ENCODE measurements around the gene ATRNL1.
"Not testable (repeated sequence)": the region's sequence is repeated elsewhere in the genome, so short reads cannot be mapped to it uniquely, and the experiment has no call there.

The ATRNL1 gene

DNA sequence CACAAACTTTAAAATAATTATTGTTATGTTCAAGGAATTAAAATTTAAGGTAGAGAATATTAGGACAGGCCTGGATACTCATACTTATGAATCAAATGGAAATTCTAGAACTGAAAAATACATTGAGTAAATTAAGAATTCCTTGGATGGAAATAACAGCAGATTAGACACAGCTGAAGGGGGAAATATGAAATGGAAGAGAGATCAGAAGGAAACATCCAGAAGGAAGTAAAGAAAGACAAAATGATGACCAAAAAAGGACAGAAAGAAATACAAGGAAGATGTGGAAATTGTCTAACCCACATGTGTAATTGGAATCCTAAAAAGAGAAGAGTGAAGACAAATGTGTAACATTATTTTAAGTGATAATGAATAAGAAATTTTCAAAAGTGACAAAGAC is 128.9 kb downstream of the ATRNL1 start:
- DNase-seq (ENCODE audit: low spot score), result no peak

DNA sequence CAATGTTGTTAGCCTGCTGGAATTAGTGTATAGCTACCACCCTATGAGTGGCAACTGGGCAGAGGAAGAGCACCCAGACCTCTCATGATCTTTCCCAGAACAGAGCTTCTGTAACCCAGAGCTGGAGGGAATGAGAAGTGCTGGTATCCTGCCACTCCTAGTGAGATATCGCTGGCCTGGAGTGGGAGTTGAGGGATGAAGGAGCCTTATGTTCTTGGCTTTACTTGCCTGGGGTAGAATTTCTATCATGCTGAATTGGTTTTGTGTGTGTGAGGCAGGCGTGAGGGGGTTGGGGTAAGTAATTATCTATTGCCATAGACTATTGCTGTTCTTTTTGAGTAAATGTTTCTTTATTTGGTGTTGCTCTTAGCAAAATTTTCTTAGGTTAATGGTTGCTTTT is 146.6 kb downstream of the ATRNL1 start:
- no peak for DNase-seq (ENCODE audit: low spot score)

DNA sequence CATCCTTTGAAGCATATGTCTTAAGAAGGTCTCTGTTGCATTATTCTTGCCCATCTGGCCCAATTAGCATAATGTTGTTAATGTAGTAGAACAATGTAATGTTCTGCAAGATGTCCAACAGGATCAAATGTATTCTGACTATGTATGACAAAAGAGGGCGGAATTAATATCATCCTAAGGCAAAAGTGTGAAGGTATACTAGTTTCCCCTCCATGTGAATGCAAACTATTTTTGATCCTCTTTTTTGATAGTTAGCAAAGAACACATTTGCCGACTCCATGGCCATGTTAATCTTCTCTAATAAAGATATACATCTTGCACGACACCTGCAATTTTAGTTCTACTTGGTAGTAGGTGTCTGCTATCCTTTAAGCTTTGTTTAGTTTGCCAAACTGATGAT is 157.6 kb downstream of the ATRNL1 start:
- no peak for DNase-seq (ENCODE audit: low spot score)

DNA sequence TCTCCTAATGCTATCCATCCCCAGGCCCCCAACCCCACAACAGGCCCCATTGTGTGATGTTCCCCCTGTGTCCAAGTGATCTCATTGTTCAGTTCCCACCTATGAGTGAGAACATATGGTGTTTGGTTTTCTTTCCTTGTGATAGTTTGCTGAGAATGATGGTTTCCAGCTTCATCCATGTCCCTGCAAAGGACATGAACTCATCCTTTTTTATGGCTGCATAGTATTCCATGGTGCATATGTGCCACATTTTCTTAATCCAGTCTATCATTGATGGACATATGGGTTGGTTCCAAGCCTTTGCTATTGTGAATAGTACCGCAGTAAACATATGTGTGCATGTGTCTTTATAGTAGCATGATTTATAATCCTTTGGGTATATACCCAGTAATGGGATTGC is 160.6 kb downstream of the ATRNL1 start:
- not testable (repeated sequence) for DNase-seq (ENCODE audit: low spot score)

DNA sequence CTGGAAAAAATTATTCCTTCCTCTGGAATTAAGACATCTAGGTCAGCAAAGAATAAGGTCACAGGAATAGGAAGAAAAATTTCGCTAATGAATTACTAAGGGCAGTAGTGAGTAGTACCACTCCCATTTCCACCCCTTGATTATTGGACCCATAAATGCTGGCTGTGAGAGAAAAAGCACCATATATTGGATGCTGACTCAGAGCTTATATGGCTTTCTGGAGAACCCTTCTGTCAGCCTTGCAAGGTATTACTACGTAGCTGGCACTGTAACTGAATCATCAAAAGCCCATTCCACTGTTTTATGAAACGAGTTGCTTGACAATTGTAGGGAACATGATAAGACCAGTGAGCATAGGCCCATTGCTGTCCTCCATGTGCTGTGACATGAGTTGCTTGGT is 179.3 kb downstream of the ATRNL1 start:
- no peak for DNase-seq (ENCODE audit: low spot score)

DNA sequence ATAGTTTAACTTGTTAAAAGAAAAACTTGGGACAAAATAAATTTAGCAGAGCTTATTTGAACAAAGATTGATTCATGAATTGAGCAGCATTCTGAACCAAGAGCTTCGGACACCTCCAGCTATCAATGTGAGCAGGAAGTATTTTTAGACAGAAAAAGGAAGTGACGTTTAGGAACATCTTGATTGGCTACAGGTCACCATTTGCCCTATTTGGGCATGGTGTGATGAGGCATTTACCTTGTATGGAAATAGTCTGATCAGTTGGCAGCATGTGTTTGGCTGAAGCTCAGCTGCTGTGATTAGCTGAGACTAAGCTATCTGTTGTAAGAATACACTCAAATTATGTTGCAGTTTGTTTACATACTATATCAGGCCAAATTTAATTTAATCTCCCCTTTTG is 185.1 kb downstream of the ATRNL1 start:
- no peak for DNase-seq (ENCODE audit: low spot score)

DNA sequence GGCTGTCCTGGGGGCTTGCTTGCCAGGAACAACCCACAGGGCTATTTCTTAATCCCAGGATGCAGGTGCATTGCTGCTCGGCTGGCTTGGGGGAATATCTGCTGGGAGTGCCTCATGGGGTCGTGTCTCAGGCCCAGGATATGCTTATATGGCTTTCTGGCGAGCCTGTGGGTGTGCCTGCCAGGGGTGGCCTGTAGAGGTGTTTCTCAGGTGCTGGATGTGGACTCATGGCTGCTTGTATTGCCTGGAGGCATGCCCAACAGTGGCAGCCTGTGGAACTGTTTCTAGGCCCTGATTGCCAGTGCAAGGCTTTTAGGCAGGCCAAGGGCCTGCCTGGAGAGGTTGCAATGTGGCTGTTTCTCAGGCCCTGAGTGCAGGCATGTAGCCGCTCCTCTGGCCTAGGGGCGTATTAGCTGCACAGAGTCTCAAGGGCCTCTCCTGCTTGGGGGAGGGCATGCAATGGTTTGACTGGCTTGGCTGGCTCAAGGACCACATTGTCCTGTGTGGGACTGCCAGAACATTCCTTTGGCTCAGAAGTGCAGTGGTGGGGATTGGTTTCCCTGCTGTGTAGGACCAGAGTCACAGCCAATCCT is 202.1 kb downstream of the ATRNL1 start:
- DNase-seq (ENCODE audit: low spot score), result no peak

DNA sequence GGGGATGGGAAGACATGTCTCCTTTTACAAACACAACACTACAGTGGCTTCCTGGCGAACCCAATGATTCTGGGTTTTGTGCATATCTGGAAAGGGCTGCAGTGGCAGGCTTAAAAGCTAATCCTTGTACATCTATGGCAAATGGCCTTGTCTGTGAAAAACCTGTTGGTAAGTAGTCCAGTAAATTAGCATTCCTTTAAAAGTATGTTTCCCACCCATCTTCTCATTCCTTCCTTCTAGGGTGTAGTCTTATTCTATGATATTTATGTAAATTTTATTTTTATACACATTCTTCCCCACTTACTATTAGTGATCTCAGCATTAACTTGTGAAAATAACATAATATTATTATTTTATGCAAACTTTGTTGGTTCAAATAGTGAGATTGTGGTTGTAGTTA is 206.9 kb downstream of the ATRNL1 start:
- DNase-seq (ENCODE audit: low spot score), result no peak

DNA sequence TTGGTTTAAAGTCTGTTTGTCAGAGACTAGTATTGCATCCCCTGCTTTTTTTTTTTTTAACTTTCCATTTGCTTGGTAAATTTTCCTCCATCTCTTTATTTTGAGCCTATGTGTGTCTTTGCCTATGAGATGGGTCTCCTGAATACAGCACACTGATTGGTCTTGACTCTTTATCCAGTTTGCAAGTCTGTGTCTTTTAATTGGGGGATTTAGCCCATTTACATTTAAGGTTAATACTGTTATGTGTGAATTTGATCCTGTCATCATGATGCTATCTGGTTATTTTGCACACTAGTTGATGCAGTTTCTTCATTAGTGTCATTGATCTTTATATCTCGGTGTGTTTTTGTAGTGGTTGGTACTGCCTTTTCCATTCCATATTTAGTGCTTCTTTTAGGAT is 226.5 kb downstream of the ATRNL1 start:
- DNase-seq (ENCODE audit: low spot score), result not testable (repeated sequence)

DNA sequence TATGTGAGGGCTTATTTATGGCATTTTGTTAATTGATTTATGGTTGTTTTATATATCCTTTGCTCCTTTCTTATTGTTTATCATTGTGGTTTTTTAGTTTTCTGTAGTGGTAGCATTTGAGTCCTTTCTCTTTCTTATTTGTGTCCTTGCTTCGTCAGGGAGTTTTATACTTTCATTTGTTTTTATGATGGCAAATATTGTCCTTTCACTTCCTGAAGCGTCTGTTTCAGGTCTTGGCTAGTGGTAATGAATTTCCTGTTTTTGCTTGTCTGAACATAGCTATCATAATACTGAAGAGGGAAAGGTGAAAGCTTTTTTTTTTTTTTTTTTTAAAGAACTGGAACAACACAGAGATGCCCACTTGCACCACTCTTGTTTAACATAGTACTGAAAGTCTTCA is 228.2 kb downstream of the ATRNL1 start:
- DNase-seq (ENCODE audit: low spot score), result no peak

DNA sequence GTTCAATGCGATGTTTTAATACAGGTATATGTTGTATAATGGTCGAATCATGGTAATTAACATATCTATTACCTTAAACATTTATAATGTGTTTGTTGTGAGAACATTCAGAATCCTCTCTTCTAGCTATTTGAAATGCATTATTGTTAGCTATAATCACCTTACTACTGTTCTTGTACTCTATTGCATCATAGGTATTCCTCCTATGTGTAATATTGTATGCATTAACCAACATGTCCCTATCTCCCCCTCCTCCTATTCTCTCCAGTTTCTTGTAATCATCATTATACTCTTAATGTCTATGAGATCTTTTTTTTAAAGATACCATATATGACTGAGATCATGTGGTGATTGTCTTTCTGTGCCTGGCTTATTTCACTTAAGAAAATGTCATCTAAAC is 235.2 kb downstream of the ATRNL1 start:
- DNase-seq (ENCODE audit: low spot score), result no peak

DNA sequence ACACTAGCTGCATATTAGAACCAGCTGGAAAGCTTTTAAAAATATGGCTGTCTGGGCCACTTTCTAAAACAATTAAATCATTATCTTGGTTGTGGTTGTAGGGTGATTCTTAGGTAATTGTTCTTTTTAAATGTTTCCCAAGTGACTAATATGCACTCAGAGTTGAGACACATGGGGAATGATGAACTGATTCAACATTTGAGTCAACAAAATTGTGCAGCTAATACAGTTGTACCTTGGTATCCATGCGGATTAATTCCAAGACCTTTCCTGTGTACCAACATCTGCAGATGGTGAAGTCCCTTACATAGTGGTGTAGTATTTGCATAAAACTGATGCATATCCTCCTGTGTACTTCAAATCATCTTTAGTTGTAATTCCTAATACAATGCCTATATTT is 242.2 kb downstream of the ATRNL1 start:
- no peak for DNase-seq (ENCODE audit: low spot score)

DNA sequence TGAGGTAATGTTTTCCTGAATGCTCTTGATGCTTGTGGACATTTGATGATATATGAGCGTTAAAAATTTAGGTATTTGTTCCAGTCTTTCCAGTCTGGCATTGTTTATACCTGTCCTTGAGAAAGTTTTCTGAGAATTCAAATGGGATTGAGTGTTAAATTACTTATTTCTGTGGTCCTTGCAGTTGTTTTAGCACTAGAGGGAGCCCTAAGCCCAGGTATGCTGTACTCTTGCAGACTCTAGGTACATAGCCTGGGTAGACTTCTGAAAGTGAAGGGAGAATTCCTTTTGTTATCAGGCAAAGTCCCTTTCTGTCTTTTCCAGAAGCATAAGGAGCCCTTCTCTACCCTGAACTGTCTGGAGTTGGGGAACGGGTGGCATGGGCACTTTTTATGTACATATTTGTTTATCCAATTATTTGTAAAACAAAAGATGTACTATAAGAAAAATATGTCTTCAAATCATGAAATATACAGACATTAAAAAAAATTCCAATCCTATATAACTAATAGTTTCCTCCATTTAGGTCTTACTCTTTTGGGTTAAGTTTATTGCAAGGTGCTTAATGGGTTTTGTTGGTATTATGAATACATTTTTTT is 262.1 kb downstream of the ATRNL1 start:
- DNase-seq (ENCODE audit: low spot score), result peak; percentile 46

DNA sequence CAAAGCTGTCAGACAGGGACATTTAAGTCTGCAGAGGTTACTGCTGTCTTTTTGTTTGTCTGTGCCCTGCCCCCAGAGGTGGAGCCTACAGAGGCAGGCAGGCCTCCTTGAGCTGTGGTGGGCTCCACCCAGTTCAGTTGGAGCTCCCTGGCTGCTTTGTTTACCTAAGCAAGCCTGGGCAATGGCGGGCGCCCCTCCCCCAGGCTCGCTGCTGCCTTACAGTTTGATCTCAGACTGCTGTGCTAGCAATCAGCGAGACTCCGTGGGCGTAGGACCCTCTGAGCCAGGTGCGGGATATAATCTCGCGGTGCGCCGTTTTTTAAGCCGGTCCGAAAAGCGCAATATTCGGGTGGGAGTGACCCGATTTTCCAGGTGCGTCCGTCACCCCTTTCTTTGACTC is 274.8 kb downstream of the ATRNL1 start:
- not testable (repeated sequence) for DNase-seq (ENCODE audit: low spot score)

DNA sequence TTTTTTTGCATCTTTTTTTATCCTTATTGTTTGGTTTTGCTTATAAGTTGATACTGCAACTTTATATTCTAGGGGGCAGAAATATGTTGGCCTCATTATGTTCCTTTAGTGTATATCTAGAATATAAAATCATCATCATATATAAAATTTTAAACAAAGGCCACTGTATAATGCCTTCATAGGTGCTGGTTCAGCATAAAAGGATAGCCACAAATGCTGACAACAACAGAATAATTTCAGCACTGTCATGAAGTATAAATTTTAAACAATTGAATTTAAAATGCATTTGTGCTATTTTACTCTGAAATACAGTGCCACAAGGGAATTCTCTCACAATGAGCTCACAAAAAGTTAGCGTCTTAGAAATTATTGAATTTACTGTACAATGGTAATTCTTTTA is 285.9 kb downstream of the ATRNL1 start:
- DNase-seq (ENCODE audit: low spot score), result no peak

DNA sequence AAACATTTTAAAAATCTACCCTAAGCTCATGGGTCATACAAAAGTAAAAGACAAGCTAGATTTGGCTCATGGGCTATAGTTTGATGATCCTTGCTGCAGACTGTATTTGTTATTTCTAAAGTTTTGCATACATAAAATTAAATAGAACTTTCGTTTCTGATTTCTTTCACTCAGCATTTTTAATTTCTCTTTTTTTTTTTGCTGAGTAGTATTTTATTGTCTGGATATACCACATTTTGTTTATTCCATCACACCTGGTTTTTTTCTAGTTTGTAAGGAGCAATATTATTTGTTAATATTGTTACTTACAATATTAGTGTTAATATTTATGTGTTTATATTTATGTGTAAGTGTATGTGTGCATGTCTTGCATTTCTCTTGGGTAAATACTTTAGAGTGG is 291.5 kb downstream of the ATRNL1 start:
- DNase-seq (ENCODE audit: low spot score), result no peak

DNA sequence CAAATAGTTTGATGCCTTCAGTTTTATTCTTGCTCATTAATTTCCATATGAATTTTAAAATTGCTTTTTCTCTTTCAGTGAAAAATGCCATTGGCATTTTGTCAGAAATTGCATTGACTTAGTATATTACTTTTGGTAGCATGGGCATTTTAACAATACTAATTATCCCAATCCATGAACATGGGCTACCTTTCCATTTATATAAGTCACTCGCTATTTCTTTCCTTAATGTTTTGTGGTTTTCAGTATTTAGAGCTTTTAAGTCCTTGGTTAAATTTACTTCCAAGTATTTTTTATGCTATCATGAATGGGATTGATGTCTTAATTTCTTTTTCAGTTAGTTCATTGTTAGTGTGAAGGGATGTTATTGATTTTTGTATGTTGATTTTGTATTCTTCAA is 297.4 kb downstream of the ATRNL1 start:
- DNase-seq (ENCODE audit: low spot score), result no peak

DNA sequence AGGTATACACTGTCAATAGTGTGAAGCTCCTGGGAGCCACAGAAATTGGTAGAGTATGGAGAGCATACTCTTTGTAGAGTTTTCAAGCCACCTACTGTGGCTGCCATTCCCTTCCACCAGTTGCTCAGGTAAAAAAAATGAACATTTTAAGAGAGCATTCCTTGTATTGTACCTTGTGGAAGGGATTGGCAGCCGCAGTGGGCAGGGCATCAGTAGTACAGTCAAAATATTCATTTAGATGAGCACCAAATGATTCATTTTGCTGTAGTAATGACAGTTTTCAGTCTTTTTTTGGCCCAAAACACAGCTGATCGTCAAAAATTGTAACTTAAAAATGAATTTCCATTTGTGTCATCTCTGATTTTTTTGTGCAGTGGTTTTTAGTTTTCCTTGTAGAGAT is 304.9 kb downstream of the ATRNL1 start:
- DNase-seq (ENCODE audit: low spot score), result no peak

DNA sequence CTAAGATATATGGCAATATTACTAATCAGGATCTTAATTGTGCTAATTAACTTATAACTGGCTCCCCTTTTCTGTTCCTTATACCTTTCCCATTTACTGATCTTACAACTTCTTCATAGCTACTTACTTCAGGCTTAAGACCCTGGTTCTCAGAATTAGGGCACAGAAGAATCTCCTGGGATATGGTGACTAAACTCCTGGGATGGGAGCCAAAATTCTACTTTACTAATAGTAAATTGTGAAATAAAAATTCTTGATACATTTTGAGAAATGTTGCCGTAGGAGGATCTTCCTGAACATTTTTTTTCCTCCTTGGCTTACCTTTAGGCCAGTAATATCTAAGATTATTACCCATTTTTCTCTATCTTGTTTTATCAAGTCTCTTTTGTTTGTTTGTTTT is 309.5 kb downstream of the ATRNL1 start:
- peak; percentile 1 for DNase-seq (ENCODE audit: low spot score)

DNA sequence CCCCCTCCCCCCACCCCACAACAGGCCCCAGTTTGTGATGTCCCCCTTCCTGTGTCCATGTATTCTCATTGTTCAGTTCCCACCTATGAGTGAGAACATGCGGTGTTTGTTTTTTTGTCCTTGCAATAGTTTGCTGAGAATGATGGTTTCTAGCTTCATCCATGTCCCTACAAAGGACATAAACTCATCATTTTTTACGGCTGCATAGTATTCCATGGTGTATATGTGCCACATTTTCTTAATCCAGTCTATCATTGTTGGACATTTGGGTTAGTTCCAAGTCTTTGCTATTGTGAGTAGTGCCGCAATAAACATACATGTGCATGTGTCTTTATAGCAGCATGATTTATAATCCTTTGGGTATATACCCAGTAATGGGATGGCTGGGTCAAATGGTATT is 312.7 kb downstream of the ATRNL1 start:
- not testable (repeated sequence) for DNase-seq (ENCODE audit: low spot score)

DNA sequence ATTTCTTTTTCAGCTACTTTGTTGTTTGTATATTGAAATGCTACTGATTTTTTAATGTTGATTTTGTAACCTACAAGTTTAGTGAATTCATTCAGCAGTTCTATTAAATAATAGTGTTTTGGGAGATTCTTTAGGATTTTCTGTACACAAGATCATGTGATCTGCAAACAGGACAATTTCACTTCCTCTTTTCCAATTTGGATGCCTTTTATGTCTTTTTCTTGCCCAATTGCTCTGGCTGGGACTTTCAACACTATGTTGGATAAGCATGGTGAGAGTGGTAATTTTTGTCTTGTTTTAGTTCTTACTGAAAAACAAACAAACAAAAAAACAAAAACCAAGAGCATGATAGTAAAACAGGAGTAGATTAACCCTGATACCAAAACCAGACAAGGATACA is 316.2 kb downstream of the ATRNL1 start:
- DNase-seq (ENCODE audit: low spot score), result no peak

DNA sequence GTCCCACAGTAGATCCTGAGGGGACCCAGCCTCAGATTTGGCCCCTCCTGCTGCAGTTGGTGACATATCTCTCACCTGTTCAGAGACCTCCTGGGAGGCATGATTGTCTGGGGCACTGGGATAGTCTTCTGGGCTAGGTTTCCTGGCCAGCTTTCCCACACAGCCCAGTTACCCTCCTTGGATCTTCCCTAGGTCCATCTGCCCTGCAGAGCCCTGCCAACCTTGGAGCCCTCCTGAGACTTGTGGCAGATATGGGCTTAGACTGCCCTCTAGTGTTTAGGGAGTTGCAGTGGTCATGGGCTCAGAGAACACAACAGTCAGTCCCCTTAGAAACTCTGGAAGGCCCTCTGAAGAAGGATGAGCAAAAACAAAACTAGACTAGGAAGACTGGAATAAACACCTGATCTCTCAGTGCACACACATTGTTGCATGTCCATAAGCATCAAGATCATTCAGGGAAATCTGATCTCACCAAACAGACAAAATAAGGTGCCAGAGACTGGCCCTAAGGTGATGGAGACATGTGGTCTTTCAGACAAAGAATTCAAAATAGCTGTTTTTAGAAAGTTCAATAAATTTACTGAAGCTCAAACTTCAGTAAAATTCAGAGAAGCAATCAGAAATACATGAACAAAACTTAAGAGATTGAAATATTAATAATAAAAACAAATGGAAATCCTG is 324.6 kb downstream of the ATRNL1 start:
- peak; percentile 27 for DNase-seq (ENCODE audit: low spot score)

DNA sequence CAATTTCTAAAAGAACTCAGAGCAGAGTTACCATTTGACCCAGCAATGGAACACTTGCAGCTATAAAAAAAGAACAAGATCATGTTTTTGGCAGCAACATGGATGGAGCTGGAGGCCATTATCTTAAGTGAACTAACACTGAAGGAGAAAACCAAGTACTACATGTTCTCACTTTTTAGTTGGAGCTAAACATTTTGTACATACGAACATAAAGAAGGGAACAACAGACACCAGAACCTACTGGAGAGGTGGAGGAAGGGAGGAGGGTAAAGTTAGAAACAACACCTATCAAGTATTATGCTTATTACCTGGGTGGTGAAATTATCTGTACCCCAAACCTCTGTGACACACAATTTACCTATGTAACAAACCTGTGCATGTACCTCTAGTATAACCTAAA is 329.5 kb downstream of the ATRNL1 start:
- DNase-seq (ENCODE audit: low spot score), result no peak

DNA sequence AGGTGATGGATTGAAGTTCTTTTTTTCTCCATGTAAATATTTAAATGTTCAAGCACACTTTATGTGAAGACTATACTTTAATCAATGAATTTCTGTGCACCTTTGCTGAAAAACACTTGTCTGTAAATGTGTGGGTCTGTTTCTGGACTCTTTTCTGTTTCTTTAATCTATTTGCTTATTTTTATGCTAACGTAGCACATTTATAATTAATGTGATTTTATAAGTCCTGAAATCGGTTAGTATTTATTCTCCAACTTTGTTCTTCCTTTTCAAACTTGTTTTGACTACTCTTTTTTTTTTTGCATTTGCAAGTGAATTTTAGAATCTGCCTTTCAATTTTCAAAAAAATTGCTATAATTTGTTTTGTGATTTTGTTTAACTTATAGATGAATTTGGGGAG is 334.4 kb downstream of the ATRNL1 start:
- DNase-seq (ENCODE audit: low spot score), result no peak
